H1 (cell line): ENCODE measurements around the gene SOCS6. TPM values are rescaled to one million over a fixed set of nuclear protein-coding genes. Genes with fewer than 3 reads are reported as not detected.

ENCODE experiments used
- CTCF ChIA-PET: fragments of 300-600 bp; sonication (Branson Sonifier 250); formaldehyde crosslinking; loops from one replicate; lab custom pipeline; 2021; ENCODE audit not compliant: partially characterized antibody; lab: Charles Lee
- POLR2A ChIA-PET: fragments of 300-600 bp; sonication (Branson Sonifier 250); formaldehyde crosslinking; loops from one replicate; lab custom pipeline; 2021; ENCODE audit warnings: inconsistent platforms; ENCODE audit not compliant: partially characterized antibody; lab: Charles Lee
- DNase-seq, 2 experiments: peaks; one replicate each; pipeline versions ENCODE4 v3.0.0 to v3.0.0-alpha.2; 2010 to 2022; ENCODE audit warnings: low spot score in 2 of 2, low read depth in 1 of 2, mixed read lengths in 1 of 2
- FAIRE-seq: peaks from 2 replicates; lab custom pipeline; 2011; peaks lifted over from hg19 to GRCh38; lab: Jason Lieb, UNC
- H2AFZ ChIP-seq: 2 replicates; pipeline ENCODE4 v1.8.1; 2012; ENCODE audit warnings: low read length, inconsistent platforms
- H2AK5ac ChIP-seq: 2 replicates; pipeline ENCODE4 v1.6.1; 2013; ENCODE audit warnings: low read depth, low read length
- H2BK120ac ChIP-seq: replicated peaks from 2 replicates; pipeline ENCODE3; 2013; ENCODE audit warnings: low read depth, low read length, inconsistent platforms
- H2BK12ac ChIP-seq: 2 replicates; pipeline ENCODE4 v1.6.1; 2013; ENCODE audit warnings: low read depth, low read length
- H2BK15ac ChIP-seq: 2 replicates; pipeline ENCODE4 v1.6.1; 2013; ENCODE audit warnings: low read length
- H2BK20ac ChIP-seq: 2 replicates; pipeline ENCODE4 v1.6.1; 2013; ENCODE audit warnings: low read length
- H2BK5ac ChIP-seq: 2 replicates; pipeline ENCODE4 v1.6.1; 2013; ENCODE audit warnings: low read depth, low read length
- H3K14ac ChIP-seq: 2 replicates; pipeline ENCODE4 v1.6.1; 2013; ENCODE audit warnings: inconsistent platforms; ENCODE audit not compliant: insufficient read length
- H3K18ac ChIP-seq: 2 replicates; pipeline ENCODE4 v1.6.1; 2013; ENCODE audit warnings: low read length; ENCODE audit errors: extremely low read depth
- H3K23ac ChIP-seq: 2 replicates; pipeline ENCODE4 v1.6.1; 2013; ENCODE audit warnings: inconsistent platforms; ENCODE audit not compliant: insufficient read length
- H3K23me2 ChIP-seq: 2 replicates; pipeline ENCODE4 v1.6.1; 2013; ENCODE audit warnings: low read depth, low read length
- H3K27ac ChIP-seq: 2 replicates; pipeline ENCODE4 v1.6.1; 2011; ENCODE audit warnings: low read depth, low read length, inconsistent platforms
- H3K27me3 ChIP-seq, 4 experiments: replicated peaks in 1 of 4; 1 replicate in 1 of 4; 2 replicates in 3 of 4; pipeline versions ENCODE4 v1.6.1 to v1.8.1; 2011 to 2013; ENCODE audit warnings: low read length in 3 of 4, mild to moderate bottlenecking in 3 of 4, inconsistent platforms in 2 of 4, mixed read lengths in 2 of 4, moderate library complexity in 1 of 4; ENCODE audit not compliant: control insufficient read depth in 3 of 4, insufficient read depth in 3 of 4; ENCODE audit errors: extremely low read depth in 1 of 4
- H3K36me3 ChIP-seq, 4 experiments: 2 replicates each; pipeline versions ENCODE4 v1.6.1 to v1.8.1; 2011 to 2013; ENCODE audit warnings: mild to moderate bottlenecking in 4 of 4, low read length in 3 of 4, moderate library complexity in 2 of 4, control low read depth in 1 of 4, inconsistent platforms in 1 of 4; ENCODE audit not compliant: insufficient read depth in 4 of 4, control insufficient read depth in 2 of 4
- H3K4ac ChIP-seq: replicated peaks from 2 replicates; pipeline ENCODE3; 2013; ENCODE audit warnings: low read length, low read depth, mixed read lengths, inconsistent platforms; ENCODE audit not compliant: insufficient read length
- H3K4me1 ChIP-seq, 4 experiments: replicated peaks in 1 of 4; 1 replicate in 1 of 4; 2 replicates in 3 of 4; pipeline versions ENCODE4 v1.6.1 to v1.8.1; 2011 to 2013; ENCODE audit warnings: low read length in 3 of 4, inconsistent platforms in 2 of 4, mixed read lengths in 1 of 4; ENCODE audit not compliant: insufficient read depth in 4 of 4, control insufficient read depth in 3 of 4
- H3K4me2 ChIP-seq, 2 experiments: 2 replicates each; pipeline versions ENCODE4 v1.6.1 to v1.8.1; 2011 to 2013; ENCODE audit warnings: low read depth in 2 of 2, low read length in 2 of 2, control low read depth in 1 of 2, inconsistent platforms in 1 of 2, mild to moderate bottlenecking in 1 of 2; ENCODE audit not compliant: insufficient read depth in 1 of 2
- H3K4me3 ChIP-seq, 4 experiments: fragments of 200-600, 300-600 bp in 1 of 4; sonication (generic), shearing (Covaris generic), sonication (Bioruptor Twin) in 1 of 4; 2 replicates each; pipeline versions ENCODE4 v1.5.1 to v1.8.1; 2011 to 2016; ENCODE audit warnings: low read length in 4 of 4, low read depth in 3 of 4, control low read depth in 2 of 4, inconsistent platforms in 2 of 4, mild to moderate bottlenecking in 2 of 4, mixed read lengths in 1 of 4, moderate library complexity in 1 of 4; ENCODE audit not compliant: insufficient read depth in 2 of 4; ENCODE audit errors: extremely low read depth in 1 of 4
- H3K56ac ChIP-seq: replicated peaks from 2 replicates; pipeline ENCODE3; 2013; ENCODE audit warnings: low read depth, mild to moderate bottlenecking, mixed read lengths, low read length, inconsistent platforms; ENCODE audit not compliant: insufficient read length
- H3K79me1 ChIP-seq: 2 replicates; pipeline ENCODE4 v1.6.1; 2013; ENCODE audit warnings: low read depth, low read length, control low read depth
- H3K79me2 ChIP-seq, 2 experiments: 2 replicates each; pipeline versions ENCODE4 v1.6.1 to v1.8.1; 2012 to 2013; ENCODE audit warnings: low read length in 2 of 2, mild to moderate bottlenecking in 2 of 2, inconsistent platforms in 1 of 2; ENCODE audit not compliant: insufficient read depth in 2 of 2, control insufficient read depth in 1 of 2
- H3K9ac ChIP-seq, 4 experiments: replicated peaks in 1 of 4; 1 replicate in 1 of 4; 2 replicates in 3 of 4; pipeline versions ENCODE4 v1.6.1 to v1.8.1; 2011 to 2013; ENCODE audit warnings: low read depth in 3 of 4, low read length in 3 of 4, control low read depth in 2 of 4, mild to moderate bottlenecking in 2 of 4, moderate library complexity in 2 of 4, inconsistent platforms in 1 of 4; ENCODE audit errors: extremely low read depth in 1 of 4
- H3K9me3 ChIP-seq, 2 experiments: 2 replicates each; pipeline versions ENCODE4 v1.6.1 to v1.8.1; 2012 to 2013; ENCODE audit warnings: mild to moderate bottlenecking in 2 of 2, moderate library complexity in 2 of 2, control low read depth in 1 of 2, inconsistent platforms in 1 of 2, low read depth in 1 of 2, low read length in 1 of 2, mixed read lengths in 1 of 2; ENCODE audit not compliant: insufficient read depth in 2 of 2
- H4K20me1 ChIP-seq, 2 experiments: replicated peaks in 1 of 2; 2 replicates each; pipeline versions ENCODE3 to v1.8.1; 2011 to 2013; ENCODE audit warnings: inconsistent platforms in 2 of 2, low read length in 2 of 2, mild to moderate bottlenecking in 1 of 2; ENCODE audit not compliant: insufficient read depth in 2 of 2, control insufficient read depth in 1 of 2
- H4K5ac ChIP-seq: 2 replicates; pipeline ENCODE4 v1.6.1; 2013; ENCODE audit warnings: low read length, low read depth, mixed read lengths, inconsistent platforms; ENCODE audit not compliant: insufficient read length
- H4K8ac ChIP-seq: 2 replicates; pipeline ENCODE4 v1.8.0; 2013; ENCODE audit warnings: mild to moderate bottlenecking, moderate library complexity, low read length, inconsistent platforms; ENCODE audit not compliant: insufficient read depth; ENCODE audit errors: extremely low read depth
- H4K91ac ChIP-seq: replicated peaks from 2 replicates; pipeline ENCODE3; 2013; ENCODE audit warnings: low read length, mixed read lengths, inconsistent platforms; ENCODE audit not compliant: insufficient read length
- HDAC2 ChIP-seq, 2 experiments: fragments of 300-600 bp in 1 of 2; sonication (generic) in 1 of 2; IDR thresholded peaks; 2 replicates each; pipeline ENCODE4 v1.6.1; 2011 to 2012; ENCODE audit warnings: low read depth in 2 of 2, low read length in 2 of 2, mild to moderate bottlenecking in 2 of 2, moderate library complexity in 2 of 2, borderline replicate concordance in 1 of 2, inconsistent platforms in 1 of 2
- SAP30 ChIP-seq: fragments of 300-600 bp; sonication (generic); IDR thresholded peaks from 2 replicates; pipeline ENCODE4 v1.7.1; 2012; ENCODE audit warnings: low read length, moderate library complexity, mild to moderate bottlenecking, inconsistent platforms; ENCODE audit not compliant: insufficient read depth, insufficient replicate concordance
- TCF12 ChIP-seq: IDR thresholded peaks from 2 replicates; pipeline ENCODE4 v1.6.1; 2011; ENCODE audit warnings: low read depth, mild to moderate bottlenecking, low read length
- TEAD4 ChIP-seq: IDR thresholded peaks from 2 replicates; pipeline ENCODE4 v1.6.1; 2012; ENCODE audit warnings: low read depth, low read length, inconsistent platforms, mixed read lengths
- WGBS, 2 experiments: shearing (Covaris generic) in 1 of 2; methylation state at CpG; one replicate each; pipeline versions ENCODE4 v1.1.6 to v1.1.7; 2013 to 2015; ENCODE audit warnings: low lambda C conversion rate in 2 of 2, mixed read lengths in 2 of 2, inconsistent platforms in 1 of 2, low coverage in 1 of 2, missing lambda C conversion rate in 1 of 2; ENCODE audit not compliant: insufficient replicate concordance in 2 of 2, insufficient coverage in 1 of 2, insufficient read length in 1 of 2; ENCODE audit errors: extremely low coverage in 1 of 2, missing lambda C conversion rate in 1 of 2; 5-methylcytosine and 5-hydroxymethylcytosine counted together
- polyA plus RNA-seq, 7 experiments: library from polyadenylated mRNA; depleted of rRNA in 3 of 7; stranded (reverse) in 5 of 7; unstranded in 2 of 7; fragments of >200 nt in 5 of 7; fragments of 200-250 nt in 2 of 7; gene quantifications; 1 replicate in 5 of 7; 2 replicates in 1 of 7; 4 replicates in 1 of 7; pipeline versions ENCODE4 v1.2.1 to v1.2.3, GENCODE V29; 2011 to 2013; ENCODE audit warnings: missing spikeins in 2 of 7, mixed read lengths in 2 of 7
- total RNA-seq: library from RNA; stranded (reverse); fragmentation: NEBNext Ultra II Directional; extraction: Animal tissue kit (Norgen Biotek cat#: 25700); gene quantifications from 2 replicates; pipeline ENCODE4 v1.2.1, GENCODE V29; 2021
- TF ChIP-seq, protein P1 (sequence below): IDR thresholded peaks from 2 replicates; pipeline ENCODE4 v1.6.1; 2012; ENCODE audit warnings: inconsistent platforms

SOCS6 gene
- total and polyA plus RNA-seq, 2 of the 8 experiments (the other 6 are each of a cell fraction or from before 2014, with no cell fraction given): 9.1 to 22.9 TPM

DNA sequence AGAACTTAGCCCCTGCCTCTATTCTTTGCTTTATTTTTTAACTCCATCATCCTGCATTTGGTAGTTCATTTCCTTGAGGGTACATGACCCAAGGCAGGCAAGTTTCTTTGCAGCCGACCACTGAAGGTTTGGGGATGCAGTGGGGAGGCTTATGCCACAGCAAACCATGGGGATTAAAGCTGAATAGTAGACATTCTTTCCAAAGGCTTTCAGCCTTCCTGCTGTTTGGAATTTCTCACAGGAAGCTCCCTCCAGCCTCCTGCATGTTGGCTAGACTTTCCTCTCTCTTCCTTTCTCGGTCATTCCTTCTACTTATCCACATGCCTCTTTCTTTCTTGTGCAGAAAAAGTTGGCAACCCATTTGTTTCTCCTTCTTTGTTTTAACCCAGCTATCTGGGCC, 77.3 kb downstream of the SOCS6 start:
- no peaks in the 10 kb centered on the region for H3K79me2 ChIP-seq
- no peak overlapping the region for H2BK15ac ChIP-seq
- H2BK5ac ChIP-seq: peak overlapping the region; percentile 69; the same call in 1 of the 2 replicates
- H4K5ac ChIP-seq: no peak overlapping the region
- H2BK20ac ChIP-seq: 0 out of 2 replicates have a peak overlapping the region, but pooled peaks have one; percentile 6
- 27% methylated on average over 2 of the region's 2 CpGs; no CpG with 5 or more reads in 1 of the 2 experiments for WGBS, 2 experiments
- H3K79me1 ChIP-seq: no peaks in the 10 kb centered on the region
- no peak overlapping the region; the same call in 1 of the 2 replicates for H2AK5ac ChIP-seq
- peak overlapping the region; percentile 45; a peak in 3 of 4 replicates for H3K4me2 ChIP-seq
- DNase-seq (peak in 1 of 2 experiments; percentile 31), FAIRE-seq (peak; percentile 84)
- H3K18ac ChIP-seq: no peak overlapping the region
- no peak overlapping the region for H2BK120ac ChIP-seq
- no peak overlapping the region for H3K4ac ChIP-seq
- no peak overlapping the region for H3K23ac ChIP-seq
- H3K4me1 ChIP-seq: peaks cover 2 to 15% (median 9%) of the 10 kb centered on the region in 4 experiments; a peak in 5 of 7 replicates
- CTCF ChIA-PET: interaction anchor here (1.5 kb wide), 1 partner anchor 129 kb away, joined by 4 read pairs; no protein-coding TSS in a partner anchor
- no peak overlapping the region for H3K56ac ChIP-seq
- no peak overlapping the region for H3K14ac ChIP-seq
- no peaks in the 10 kb centered on the region for H4K20me1 ChIP-seq
- no peaks in the 10 kb centered on the region; a peak in 1 of 8 replicates for H3K36me3 ChIP-seq
- H3K27ac ChIP-seq: peak overlapping the region; percentile 75; the same call in 1 of the 2 replicates
- H2AFZ ChIP-seq: peak overlapping the region; percentile 66; the same call in 1 of the 2 replicates
- no peaks in the 10 kb centered on the region for H3K9me3 ChIP-seq
- POLR2A ChIA-PET: interaction anchor here (0.7 to 1.8 kb wide), 3 partner anchors 11 to 79 kb away, joined by 3 to 4 read pairs (median 3); no protein-coding TSS in a partner anchor
- peak overlapping the region; percentile 41; the same call in 1 of the 2 replicates for H2BK12ac ChIP-seq
- H4K91ac ChIP-seq: no peak overlapping the region
- no peak overlapping the region; a peak in 1 of 8 replicates for H3K4me3 ChIP-seq
- no peaks in the 10 kb centered on the region for H3K27me3 ChIP-seq
- H3K23me2 ChIP-seq: no peaks in the 10 kb centered on the region
- no peak overlapping the region; a peak in 1 of 7 replicates for H3K9ac ChIP-seq
- TF ChIP-seq TEAD4 (peak; percentile 91), SAP30 (no peak), TCF12 (0 out of 2 replicates have a peak, but pooled peaks have one; percentile 25), HDAC2 (IDR thresholded peaks at IDR 0.05; ENCODE audit: borderline replicate concordance in 1 of 2, low read depth in 2 of 2, low read length in 2 of 2) (0 out of 4 replicates have a peak, but pooled peaks of 1 of the 2 experiments have one; percentile 34)
- TF ChIP-seq, protein P1, sequence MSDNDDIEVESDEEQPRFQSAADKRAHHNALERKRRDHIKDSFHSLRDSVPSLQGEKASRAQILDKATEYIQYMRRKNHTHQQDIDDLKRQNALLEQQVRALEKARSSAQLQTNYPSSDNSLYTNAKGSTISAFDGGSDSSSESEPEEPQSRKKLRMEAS: peak; percentile 24; the same call in 1 of the 2 replicates
- no peak overlapping the region for H4K8ac ChIP-seq
